Measurements from ENCODE around the gene GABBR2. TPM values are rescaled to one million over a fixed set of nuclear protein-coding genes. Genes with fewer than 3 reads are reported as not detected.

Gene GABBR2
- polyA plus RNA-seq, 1 donor (not counting 4 experiments of a cell fraction or from before 2014, with no cell fraction given): 0.01 TPM

DNA sequence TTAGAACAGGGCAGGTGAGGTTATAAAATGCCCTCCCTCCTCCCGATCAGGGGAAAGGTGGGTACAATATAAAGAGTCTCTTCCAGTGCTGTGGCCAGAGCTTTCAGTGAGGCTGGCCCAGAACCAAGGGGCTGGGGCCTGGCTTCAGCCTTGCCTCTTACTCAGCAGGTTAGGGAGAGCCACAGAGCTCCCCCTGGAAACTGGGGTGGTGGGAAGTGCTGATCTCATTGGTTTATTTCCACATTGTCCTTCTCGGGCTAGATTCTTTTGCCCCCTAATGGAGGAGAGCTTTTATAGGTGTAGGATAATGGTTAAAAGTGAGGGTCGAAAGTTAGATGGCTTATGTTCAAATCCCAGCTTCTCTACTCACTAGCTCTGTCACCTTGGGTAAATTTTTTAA is 266.6 kb downstream of the GABBR2 start:
- no peak overlapping the region for H3K9ac ChIP-seq (ENCODE audit: control insufficient read depth, extremely low read depth, insufficient read depth, low read length)
- H2AFZ ChIP-seq (ENCODE audit: control insufficient read depth, low read length): no peak overlapping the region
- H3K36me3 ChIP-seq (ENCODE audit: control insufficient read depth in 2 of 2, extremely low read depth in 1 of 2, insufficient read depth in 2 of 2, low read length in 2 of 2): no peaks in the 10 kb centered on the region
- H3K4me1 ChIP-seq (ENCODE audit: control insufficient read depth, extremely low read depth, insufficient read depth, low read length): no peaks in the 10 kb centered on the region
- no peaks in the 10 kb centered on the region for H4K20me1 ChIP-seq (ENCODE audit: control insufficient read depth, extremely low read depth, insufficient read depth, low read length)
- FAIRE-seq (no peak), DNase-seq (ENCODE audit: low read depth, low spot score) (no peak)
- no peak overlapping the region for H3K4me3 ChIP-seq (ENCODE audit: control insufficient read depth in 2 of 3, extremely low read depth in 1 of 3, insufficient read depth in 2 of 3, low read depth in 1 of 3, low read length in 3 of 3)
- TF ChIP-seq, protein P1, sequence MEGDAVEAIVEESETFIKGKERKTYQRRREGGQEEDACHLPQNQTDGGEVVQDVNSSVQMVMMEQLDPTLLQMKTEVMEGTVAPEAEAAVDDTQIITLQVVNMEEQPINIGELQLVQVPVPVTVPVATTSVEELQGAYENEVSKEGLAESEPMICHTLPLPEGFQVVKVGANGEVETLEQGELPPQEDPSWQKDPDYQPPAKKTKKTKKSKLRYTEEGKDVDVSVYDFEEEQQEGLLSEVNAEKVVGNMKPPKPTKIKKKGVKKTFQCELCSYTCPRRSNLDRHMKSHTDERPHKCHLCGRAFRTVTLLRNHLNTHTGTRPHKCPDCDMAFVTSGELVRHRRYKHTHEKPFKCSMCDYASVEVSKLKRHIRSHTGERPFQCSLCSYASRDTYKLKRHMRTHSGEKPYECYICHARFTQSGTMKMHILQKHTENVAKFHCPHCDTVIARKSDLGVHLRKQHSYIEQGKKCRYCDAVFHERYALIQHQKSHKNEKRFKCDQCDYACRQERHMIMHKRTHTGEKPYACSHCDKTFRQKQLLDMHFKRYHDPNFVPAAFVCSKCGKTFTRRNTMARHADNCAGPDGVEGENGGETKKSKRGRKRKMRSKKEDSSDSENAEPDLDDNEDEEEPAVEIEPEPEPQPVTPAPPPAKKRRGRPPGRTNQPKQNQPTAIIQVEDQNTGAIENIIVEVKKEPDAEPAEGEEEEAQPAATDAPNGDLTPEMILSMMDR (optimal IDR thresholded peaks at IDR 0.05 in 1 of 3, IDR thresholded peaks at IDR 0.05 in 1 of 3, conservative IDR thresholded peaks at IDR 0.05 in 1 of 3; ENCODE audit: extremely low read depth in 1 of 3, insufficient read depth in 2 of 3, low read length in 3 of 3): no peak
- TF ChIP-seq EZH2 (IDR thresholded peaks at IDR 0.05; ENCODE audit: low read length): no peak
- no peaks in the 10 kb centered on the region for H3K9me1 ChIP-seq (ENCODE audit: control insufficient read depth, extremely low read depth, insufficient read depth, low read length)
- dilution Hi-C loops (cut with MboI; ENCODE audit: extremely low pct_ligation_motif_present, low sequenced_read_pairs): no loop called here
- no peak overlapping the region for H3K27ac ChIP-seq (ENCODE audit: control insufficient read depth, insufficient read depth, low read length)
- no peaks in the 10 kb centered on the region for H3K79me2 ChIP-seq (ENCODE audit: control insufficient read depth, insufficient read depth, low read length)
- no peak overlapping the region for H3K4me2 ChIP-seq (ENCODE audit: control insufficient read depth, extremely low read depth, insufficient read depth, low read depth, low read length)
- H3K27me3 ChIP-seq (ENCODE audit: control insufficient read depth, extremely low read depth, insufficient read depth, low read length): peaks cover 15% of the 10 kb centered on the region
- H3K9me3 ChIP-seq (ENCODE audit: control insufficient read depth, low read depth, low read length): no peaks in the 10 kb centered on the region

DNA sequence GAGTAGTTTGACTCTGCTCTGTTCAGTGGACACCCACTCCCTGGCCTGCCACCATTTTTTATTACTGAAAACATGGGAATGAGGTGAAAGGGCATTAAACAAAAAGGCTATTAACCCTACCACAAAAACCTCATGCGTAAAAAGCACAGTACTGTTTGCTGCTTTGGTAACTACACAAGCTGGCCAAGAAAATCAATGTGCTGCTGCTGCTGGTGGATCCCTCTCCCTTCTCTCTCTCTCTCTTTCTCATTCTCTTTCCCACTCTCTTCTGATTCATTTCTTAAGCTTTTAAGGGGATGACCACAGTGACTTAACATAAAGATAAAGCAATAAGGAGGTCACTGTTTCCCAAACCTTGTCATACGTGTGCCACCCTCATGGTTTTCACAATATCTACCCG is 270.1 kb downstream of the GABBR2 start:
- Histone ChIP-seq H3K9me1 (ENCODE audit: control insufficient read depth, extremely low read depth, insufficient read depth, low read length) (no peaks in the 10 kb centered on the region), H3K9me3 (ENCODE audit: control insufficient read depth, low read depth, low read length) (no peaks in the 10 kb centered on the region), H3K4me3 (ENCODE audit: control insufficient read depth in 2 of 3, extremely low read depth in 1 of 3, insufficient read depth in 2 of 3, low read depth in 1 of 3, low read length in 3 of 3) (no peak overlapping the region), H3K4me1 (ENCODE audit: control insufficient read depth, extremely low read depth, insufficient read depth, low read length) (no peaks in the 10 kb centered on the region), H3K27me3 (ENCODE audit: control insufficient read depth, extremely low read depth, insufficient read depth, low read length) (peaks cover 5% of the 10 kb centered on the region), H3K27ac (ENCODE audit: control insufficient read depth, insufficient read depth, low read length) (no peak overlapping the region), H3K79me2 (ENCODE audit: control insufficient read depth, insufficient read depth, low read length) (no peaks in the 10 kb centered on the region), H4K20me1 (ENCODE audit: control insufficient read depth, extremely low read depth, insufficient read depth, low read length) (no peaks in the 10 kb centered on the region), H3K4me2 (ENCODE audit: control insufficient read depth, extremely low read depth, insufficient read depth, low read depth, low read length) (no peak overlapping the region), H3K36me3 (ENCODE audit: control insufficient read depth in 2 of 2, extremely low read depth in 1 of 2, insufficient read depth in 2 of 2, low read length in 2 of 2) (no peaks in the 10 kb centered on the region), H2AFZ (ENCODE audit: control insufficient read depth, low read length) (no peak overlapping the region), H3K9ac (ENCODE audit: control insufficient read depth, extremely low read depth, insufficient read depth, low read length) (no peak overlapping the region)
- no peak for DNase-seq (ENCODE audit: low read depth, low spot score)
- FAIRE-seq: no peak
- TF ChIP-seq, protein P1 (optimal IDR thresholded peaks at IDR 0.05 in 1 of 3, IDR thresholded peaks at IDR 0.05 in 1 of 3, conservative IDR thresholded peaks at IDR 0.05 in 1 of 3; ENCODE audit: extremely low read depth in 1 of 3, insufficient read depth in 2 of 3, low read length in 3 of 3): no peak
- no peak for TF ChIP-seq EZH2 (IDR thresholded peaks at IDR 0.05; ENCODE audit: low read length)
- dilution Hi-C loops (cut with MboI; ENCODE audit: extremely low pct_ligation_motif_present, low sequenced_read_pairs): no loop called here
